ENCODE data around the gene MPDU1. TPM values are rescaled to one million over a fixed set of nuclear protein-coding genes. Genes with fewer than 3 reads are reported as not detected.

The MPDU1 gene
- total RNA-seq, 1 experiment from 2014 or later, result 73.1 TPM

GRCh38 chr17:7612294-7612640, 28.6 kb downstream of the MPDU1 start:
- H3K9me3 Mint-ChIP-seq, result no peaks in the 10 kb centered on the region
- H2AK5ac ChIP-seq (ENCODE audit: insufficient read length, low read length), result no peak overlapping the region
- no peak overlapping the region for H3K14ac ChIP-seq (ENCODE audit: insufficient read depth, low read length)
- H3K23me2 ChIP-seq (ENCODE audit: insufficient read length, low read depth, low read length, poor library complexity, severe bottlenecking), result peaks cover 7% of the 10 kb centered on the region
- H3K23ac ChIP-seq (ENCODE audit: insufficient read length, low read depth, low read length), result no peak overlapping the region
- no peak overlapping the region for H2BK120ac ChIP-seq (ENCODE audit: low read depth, low read length, poor library complexity, severe bottlenecking)
- H2BK15ac ChIP-seq (ENCODE audit: low read depth, low read length), result no peak overlapping the region
- H2BK20ac ChIP-seq (ENCODE audit: low read depth, low read length, poor library complexity, severe bottlenecking), result no peak overlapping the region
- DNase-seq, result no peak
- no peak overlapping the region for H2AFZ ChIP-seq (ENCODE audit: low read length)
- peaks cover 9% of the 10 kb centered on the region; the same call in 1 of the 2 replicates for H3K79me2 ChIP-seq (ENCODE audit: insufficient read depth, low read length)
- H3K56ac ChIP-seq (ENCODE audit: insufficient read length, low read depth, low read length), result no peak overlapping the region
- H3K18ac ChIP-seq (ENCODE audit: insufficient read length, low read depth, low read length), result no peak overlapping the region
- no peaks in the 10 kb centered on the region for H3K27me3 Mint-ChIP-seq (ENCODE audit: low read depth)
- H3K27me3 ChIP-seq (ENCODE audit: insufficient read depth, low read length), result no peaks in the 10 kb centered on the region
- H4K5ac ChIP-seq (ENCODE audit: insufficient read length, low read depth, low read length), result no peak overlapping the region
- peak overlapping the region in 1 of 2 experiments; percentile 89; a peak in 3 of 5 replicates for H3K4me3 Mint-ChIP-seq
- no peak overlapping the region for H3T11ph ChIP-seq (ENCODE audit: low read length)
- no peak overlapping the region for H4K91ac ChIP-seq (ENCODE audit: insufficient read length, low read depth, low read length)
- H3K4me1 ChIP-seq (ENCODE audit: insufficient read depth, low read length), result peaks cover 5% of the 10 kb centered on the region
- no peak overlapping the region for H2BK5ac ChIP-seq (ENCODE audit: insufficient read length, low read length)
- H3K4me1 Mint-ChIP-seq, result peaks cover 22 to 23% of the 10 kb centered on the region in 2 experiments
- H3K4me2 ChIP-seq (ENCODE audit: insufficient read depth, insufficient read length, low read length), result no peak overlapping the region
- H3K27ac ChIP-seq (ENCODE audit: insufficient read length, low read depth, low read length), result no peak overlapping the region
- no peaks in the 10 kb centered on the region for H3K9me3 ChIP-seq (ENCODE audit: control insufficient read depth, low read depth, low read length)
- no peak overlapping the region for H4K8ac ChIP-seq (replicated peaks; ENCODE audit: insufficient read length, low read depth, low read length)
- no peaks in the 10 kb centered on the region for H4K20me1 ChIP-seq (ENCODE audit: control insufficient read depth, insufficient read depth, insufficient read length)
- no CpG with 5 or more reads among the region's 1 CpG for WGBS (ENCODE audit: extremely low coverage, insufficient read length, low lambda C conversion rate)
- no peak overlapping the region for H3K4ac ChIP-seq (ENCODE audit: low read depth, low read length)
- no peak overlapping the region for H3K27ac Mint-ChIP-seq
- H2BK12ac ChIP-seq (ENCODE audit: insufficient read length, low read depth, low read length), result no peak overlapping the region
- TF ChIP-seq CTCF (conservative IDR thresholded peaks at IDR 0.05), result no peak
- H3K79me1 ChIP-seq (ENCODE audit: insufficient read depth, low read depth, low read length, poor library complexity, severe bottlenecking), result no peaks in the 10 kb centered on the region
- H3K36me3 Mint-ChIP-seq (ENCODE audit: insufficient read depth in 1 of 3, low read depth in 3 of 3), result peaks cover 6 to 20% (median 14%) of the 10 kb centered on the region in 3 experiments; a peak in 6 of 7 replicates
- H3K9ac ChIP-seq (ENCODE audit: extremely low read depth, insufficient read length, low read length), result no peak overlapping the region
